Measurements from ENCODE around the gene RBM19. TPM values are rescaled to one million over a fixed set of nuclear protein-coding genes. Genes with fewer than 3 reads are reported as not detected.

The RBM19 gene, protein sequence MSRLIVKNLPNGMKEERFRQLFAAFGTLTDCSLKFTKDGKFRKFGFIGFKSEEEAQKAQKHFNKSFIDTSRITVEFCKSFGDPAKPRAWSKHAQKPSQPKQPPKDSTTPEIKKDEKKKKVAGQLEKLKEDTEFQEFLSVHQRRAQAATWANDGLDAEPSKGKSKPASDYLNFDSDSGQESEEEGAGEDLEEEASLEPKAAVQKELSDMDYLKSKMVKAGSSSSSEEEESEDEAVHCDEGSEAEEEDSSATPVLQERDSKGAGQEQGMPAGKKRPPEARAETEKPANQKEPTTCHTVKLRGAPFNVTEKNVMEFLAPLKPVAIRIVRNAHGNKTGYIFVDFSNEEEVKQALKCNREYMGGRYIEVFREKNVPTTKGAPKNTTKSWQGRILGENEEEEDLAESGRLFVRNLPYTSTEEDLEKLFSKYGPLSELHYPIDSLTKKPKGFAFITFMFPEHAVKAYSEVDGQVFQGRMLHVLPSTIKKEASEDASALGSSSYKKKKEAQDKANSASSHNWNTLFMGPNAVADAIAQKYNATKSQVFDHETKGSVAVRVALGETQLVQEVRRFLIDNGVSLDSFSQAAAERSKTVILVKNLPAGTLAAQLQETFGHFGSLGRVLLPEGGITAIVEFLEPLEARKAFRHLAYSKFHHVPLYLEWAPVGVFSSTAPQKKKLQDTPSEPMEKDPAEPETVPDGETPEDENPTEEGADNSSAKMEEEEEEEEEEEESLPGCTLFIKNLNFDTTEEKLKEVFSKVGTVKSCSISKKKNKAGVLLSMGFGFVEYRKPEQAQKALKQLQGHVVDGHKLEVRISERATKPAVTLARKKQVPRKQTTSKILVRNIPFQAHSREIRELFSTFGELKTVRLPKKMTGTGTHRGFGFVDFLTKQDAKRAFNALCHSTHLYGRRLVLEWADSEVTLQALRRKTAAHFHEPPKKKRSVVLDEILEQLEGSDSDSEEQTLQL
- total RNA-seq = 17.8 and 19.3 TPM in 2 replicates

DNA sequence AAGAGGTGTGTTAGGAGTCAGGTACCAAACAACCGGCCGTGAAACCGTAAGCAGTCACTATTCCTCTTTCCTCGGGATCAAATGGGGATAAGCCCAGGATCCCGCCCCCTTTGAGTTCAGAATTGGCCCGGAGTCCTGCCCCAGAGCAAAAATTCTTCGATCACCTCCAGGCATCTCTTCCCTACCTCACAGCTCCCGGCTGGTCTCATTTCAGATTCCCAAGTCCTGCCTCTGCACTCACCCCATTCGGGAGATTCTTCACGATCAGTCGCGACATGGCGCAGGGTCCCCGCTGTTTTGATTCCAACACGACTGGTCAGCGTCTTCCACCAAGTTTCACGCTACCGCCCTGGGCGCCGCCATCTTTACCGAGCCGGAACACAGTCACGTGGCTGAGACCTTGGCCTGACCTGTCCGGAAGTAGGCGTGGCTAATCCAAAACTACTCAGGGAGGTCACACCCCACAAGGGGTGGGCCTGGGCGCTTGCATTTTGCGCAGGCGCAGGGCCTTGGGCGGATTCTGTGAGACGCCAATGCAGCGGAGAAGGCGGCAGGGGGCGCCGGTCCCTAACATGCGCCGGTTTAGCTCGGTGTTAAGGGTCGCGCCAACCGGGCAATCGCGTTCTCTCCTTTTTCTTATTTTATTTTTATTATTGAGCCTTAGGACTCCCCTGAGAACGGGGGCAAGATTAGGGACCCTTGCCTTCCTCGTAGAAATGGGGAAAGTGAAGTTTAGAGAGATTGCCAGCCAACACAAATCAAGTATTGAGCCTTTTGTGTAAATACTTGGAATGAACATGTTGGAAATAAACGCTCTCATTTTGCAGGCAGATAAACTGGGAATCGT is at the start of gene RBM19:
RBM19 (minus strand) TSS at position 375 of the 847 bp plus-strand sequence; CDS start at position 277, 98 bp downstream.

